B cell (primary cell): ENCODE measurements around the gene C19orf12. TPM values are rescaled to one million over a fixed set of nuclear protein-coding genes. Genes with fewer than 3 reads are reported as not detected.

Source experiments
- ATAC-seq: fragments of 200-7000 bp; cut with Tn5 transposase; one replicate; pipeline ENCODE4 v1.10.0; 2021; ENCODE audit warnings: low read depth, mild to moderate bottlenecking, moderate number of reproducible peaks, moderate library complexity
- CTCF ChIA-PET: fragments of 350-600 bp; sonication (Branson Sonifier 250); formaldehyde crosslinking; loops from one replicate; lab custom pipeline; 2021; ENCODE audit warnings: antibody characterized with exemption, inconsistent platforms; lab: Charles Lee
- POLR2A ChIA-PET: fragments of 350-600 bp; sonication (Branson Sonifier 250); formaldehyde crosslinking; loops from one replicate; lab custom pipeline; 2021; ENCODE audit warnings: antibody characterized with exemption; lab: Charles Lee
- DNase-seq: peaks from one replicate; pipeline ENCODE4 v3.0.0; 2013
- H2AFZ ChIP-seq: 2 replicates; pipeline ENCODE4 v1.6.1; 2012; ENCODE audit warnings: mild to moderate bottlenecking, low read depth, low read length; ENCODE audit not compliant: insufficient read depth, poor library complexity, severe bottlenecking
- H3K27ac ChIP-seq, 2 donors: 1 replicate in 1 of 2; 2 replicates in 1 of 2; pipeline ENCODE4 v1.5.1; 2012 to 2013; ENCODE audit warnings: low read length in 2 of 2, mild to moderate bottlenecking in 2 of 2, moderate library complexity in 1 of 2
- H3K27me3 ChIP-seq, 4 experiments: fragments of 200-600 bp in 1 of 4; sonication (generic) in 1 of 4; replicated peaks in 1 of 4; 1 replicate in 2 of 4; 2 replicates in 2 of 4; pipeline versions ENCODE4 v1.6.1 to v1.7.0; 2013 to 2016; ENCODE audit warnings: low read length in 3 of 4, mild to moderate bottlenecking in 2 of 4, mixed read lengths in 1 of 4, moderate library complexity in 1 of 4; ENCODE audit not compliant: insufficient read depth in 4 of 4, control insufficient read depth in 3 of 4; ENCODE audit errors: control extremely low read depth in 1 of 4
- H3K36me3 ChIP-seq, 2 experiments: replicated peaks in 1 of 2; 1 replicate in 1 of 2; 2 replicates in 1 of 2; pipeline versions ENCODE4 v1.6.1 to v1.7.1; 2013; ENCODE audit warnings: low read length in 1 of 2; ENCODE audit not compliant: insufficient read depth in 2 of 2, control insufficient read depth in 1 of 2; ENCODE audit errors: control extremely low read depth in 1 of 2, extremely low read depth in 1 of 2
- H3K4me1 ChIP-seq, 2 donors: fragments of 200-600 bp in 1 of 2; sonication (generic) in 1 of 2; 1 replicate in 1 of 2; 2 replicates in 1 of 2; pipeline versions ENCODE4 v1.5.1 to v1.6.1; 2013 to 2017; ENCODE audit warnings: low read length in 2 of 2; ENCODE audit not compliant: control insufficient read depth in 2 of 2, insufficient read depth in 2 of 2
- H3K4me2 ChIP-seq: replicated peaks from 2 replicates; pipeline ENCODE3; 2012; ENCODE audit warnings: mild to moderate bottlenecking, low read depth, low read length; ENCODE audit not compliant: poor library complexity, severe bottlenecking
- H3K4me3 ChIP-seq, 5 experiments: fragments of 200-600 bp in 1 of 5; sonication (generic) in 1 of 5; 1 replicate in 3 of 5; 2 replicates in 2 of 5; pipeline versions ENCODE4 v1.5.1 to v1.7.0; 2011 to 2016; ENCODE audit warnings: low read length in 4 of 5, mild to moderate bottlenecking in 4 of 5, low read depth in 2 of 5, control low read depth in 1 of 5, moderate library complexity in 1 of 5; ENCODE audit not compliant: insufficient read depth in 1 of 5; ENCODE audit errors: control extremely low read depth in 1 of 5, extremely low read depth in 1 of 5
- H3K79me2 ChIP-seq: fragments of 200-600 bp; sonication (generic); one replicate; pipeline ENCODE4 v1.6.0; 2016; ENCODE audit warnings: low read length; ENCODE audit not compliant: control insufficient read depth, insufficient read depth
- H3K9ac ChIP-seq: fragments of 200-600 bp; sonication (generic); 2 replicates; pipeline ENCODE4 v1.6.1; 2017; ENCODE audit warnings: mild to moderate bottlenecking, low read length, moderate library complexity
- H3K9me3 ChIP-seq, 3 donors: one replicate each; pipeline versions ENCODE4 v1.6.1 to v1.7.1; 2013; ENCODE audit warnings: low read length in 2 of 3; ENCODE audit not compliant: control insufficient read depth in 2 of 3, insufficient read depth in 1 of 3; ENCODE audit errors: control extremely low read depth in 1 of 3
- H4K20me1 ChIP-seq: 2 replicates; pipeline ENCODE4 v1.6.0; 2012; ENCODE audit warnings: mild to moderate bottlenecking, low read length; ENCODE audit not compliant: insufficient read depth, control insufficient read depth, poor library complexity, severe bottlenecking
- H3K27ac Mint-ChIP-seq: one replicate; pipeline ENCODE4 v1.8.0; 2021; ENCODE audit warnings: mixed read lengths
- H3K27me3 Mint-ChIP-seq: one replicate; pipeline ENCODE4 v1.8.0; 2021; ENCODE audit warnings: mixed read lengths
- H3K4me1 Mint-ChIP-seq: one replicate; pipeline ENCODE4 v1.8.0; 2021; ENCODE audit warnings: mixed read lengths
- H3K4me3 Mint-ChIP-seq: one replicate; pipeline ENCODE4 v1.8.0; 2021; ENCODE audit warnings: mixed read lengths
- H3K9me3 Mint-ChIP-seq: one replicate; pipeline ENCODE4 v1.8.0; 2022; ENCODE audit warnings: mixed read lengths; ENCODE audit not compliant: insufficient read depth
- EZH2 ChIP-seq: IDR thresholded peaks from 2 replicates; pipeline ENCODE4 v1.6.1; 2012; ENCODE audit warnings: borderline replicate concordance, low read depth, mild to moderate bottlenecking, moderate library complexity, low read length; ENCODE audit not compliant: insufficient read depth, poor library complexity, severe bottlenecking
- WGBS: methylation state at CpG from one replicate; pipeline ENCODE4 v1.1.5; 2013; ENCODE audit warnings: missing lambda C conversion rate; ENCODE audit not compliant: insufficient coverage; 5-methylcytosine and 5-hydroxymethylcytosine counted together
- intact Hi-C: fragments of 100-400 bp; cut with micrococcal nuclease; formaldehyde crosslinking; loops from one replicate; pipeline ENCODE4 v1.10.0; 2022
- polyA plus RNA-seq: library from polyadenylated mRNA; depleted of rRNA; stranded (reverse); fragments of >200 nt; gene quantifications from 2 replicates; pipeline ENCODE4 v1.2.3, GENCODE V29; 2012
- total RNA-seq, 2 donors: library from RNA; stranded (reverse); fragments of 120-200 nt in 1 of 2; gene quantifications; 1 replicate in 1 of 2; 2 replicates in 1 of 2; pipeline versions ENCODE4 v1.2.3 to v1.2.4, GENCODE V29; 2013 to 2022
- TF ChIP-seq, protein P1 (sequence below): fragments of 200-600 bp; IDR thresholded peaks from one replicate; pipeline ENCODE4 v1.8.0; 2022; ENCODE audit warnings: antibody characterized with exemption, mild to moderate bottlenecking

The C19orf12 gene
- total and polyA plus RNA-seq, 2 donors (not counting 1 experiment from before 2014, with no cell fraction given) = 12.6 to 29.4 TPM

DNA sequence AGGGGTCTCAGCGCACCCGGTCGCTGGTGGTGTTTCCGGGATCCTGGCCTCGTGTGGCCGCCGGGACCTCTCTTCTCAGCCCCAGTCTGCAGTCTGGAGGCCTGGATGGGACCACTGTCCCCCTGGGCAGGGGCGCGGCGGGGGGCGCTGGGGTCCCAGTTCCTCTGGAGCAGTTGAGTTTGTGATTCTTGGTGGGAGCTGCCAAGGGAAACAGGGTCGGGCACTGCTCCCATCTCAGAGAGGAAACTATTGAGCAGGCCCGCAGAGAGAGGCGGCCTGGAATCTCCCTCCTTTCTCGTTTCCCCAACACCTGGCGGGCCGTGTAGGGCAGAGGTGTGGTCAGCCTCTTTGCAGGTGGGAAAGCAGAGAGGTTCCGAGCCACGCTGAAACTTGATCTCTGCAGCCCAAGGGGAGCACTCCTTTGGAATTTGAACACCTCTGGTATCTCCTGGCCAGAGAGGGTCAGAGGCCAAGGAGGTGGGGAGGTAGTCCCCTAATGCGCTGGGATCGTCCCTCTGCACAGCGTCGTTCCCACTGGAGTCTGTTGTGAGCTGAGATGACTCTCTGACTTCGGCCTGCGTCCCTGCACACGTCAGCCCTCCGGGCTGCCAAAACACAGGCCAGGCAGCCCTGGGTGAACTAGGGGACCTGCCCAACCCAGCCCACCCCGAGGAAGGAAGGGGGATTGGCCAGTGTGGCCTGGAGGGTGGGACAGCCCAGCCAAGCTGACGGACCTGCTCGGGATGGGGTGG, 49.1 kb downstream of the C19orf12 start:
- H3K79me2 ChIP-seq = peaks cover 55% of the 10 kb centered on the region

More for the DNA sequence above, 49.1 kb downstream of the C19orf12 start:
- peak overlapping the region; percentile 54 for H3K27ac Mint-ChIP-seq
- peak overlapping the region; percentile 75 for H3K4me3 Mint-ChIP-seq
- H3K9ac ChIP-seq = peak overlapping the region; percentile 91
- TF ChIP-seq EZH2 = no peak
- TF ChIP-seq, protein P1, sequence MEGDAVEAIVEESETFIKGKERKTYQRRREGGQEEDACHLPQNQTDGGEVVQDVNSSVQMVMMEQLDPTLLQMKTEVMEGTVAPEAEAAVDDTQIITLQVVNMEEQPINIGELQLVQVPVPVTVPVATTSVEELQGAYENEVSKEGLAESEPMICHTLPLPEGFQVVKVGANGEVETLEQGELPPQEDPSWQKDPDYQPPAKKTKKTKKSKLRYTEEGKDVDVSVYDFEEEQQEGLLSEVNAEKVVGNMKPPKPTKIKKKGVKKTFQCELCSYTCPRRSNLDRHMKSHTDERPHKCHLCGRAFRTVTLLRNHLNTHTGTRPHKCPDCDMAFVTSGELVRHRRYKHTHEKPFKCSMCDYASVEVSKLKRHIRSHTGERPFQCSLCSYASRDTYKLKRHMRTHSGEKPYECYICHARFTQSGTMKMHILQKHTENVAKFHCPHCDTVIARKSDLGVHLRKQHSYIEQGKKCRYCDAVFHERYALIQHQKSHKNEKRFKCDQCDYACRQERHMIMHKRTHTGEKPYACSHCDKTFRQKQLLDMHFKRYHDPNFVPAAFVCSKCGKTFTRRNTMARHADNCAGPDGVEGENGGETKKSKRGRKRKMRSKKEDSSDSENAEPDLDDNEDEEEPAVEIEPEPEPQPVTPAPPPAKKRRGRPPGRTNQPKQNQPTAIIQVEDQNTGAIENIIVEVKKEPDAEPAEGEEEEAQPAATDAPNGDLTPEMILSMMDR = no peak
- H3K4me3 ChIP-seq = peak overlapping the region; percentile 18 to 87 (median 75)
- ChIA-PET POLR2A (interaction anchor here (0.8 to 1.8 kb wide), 6 partner anchors 46 to 60 kb away, joined by 3 to 12 read pairs (median 6); partner anchors contain the start of genes C19orf12 and POP4), CTCF (interaction anchor here (0.7 to 10.1 kb wide), 15 partner anchors 8 to 179 kb away, joined by 3 to 116 read pairs (median 6); partner anchors contain the start of genes C19orf12 and POP4)
- peaks cover 35 to 46% of the 10 kb centered on the region in 2 donors for H3K4me1 ChIP-seq
- 31% methylated on average over 24 of the region's 30 CpGs for WGBS
- peak overlapping the region; percentile 100 for H3K4me2 ChIP-seq
- peak; percentile 68 for DNase-seq
- no peaks in the 10 kb centered on the region for H3K9me3 Mint-ChIP-seq
- no peaks in the 10 kb centered on the region for H4K20me1 ChIP-seq
- intact Hi-C loops = loop anchor here (1.0 to 10.0 kb wide), 8 partner anchors 7 to 179 kb away; partner anchors contain the start of genes CCNE1 and POP4
- peaks cover 34% of the 10 kb centered on the region for H3K4me1 Mint-ChIP-seq
- H3K27ac ChIP-seq = peak overlapping the region; percentile 2 to 79
- H3K36me3 ChIP-seq = no peaks in the 10 kb centered on the region
- peak overlapping the region; percentile 92 for H2AFZ ChIP-seq
- no peak for ATAC-seq
- no peaks in the 10 kb centered on the region for H3K27me3 ChIP-seq
- H3K9me3 ChIP-seq = peaks cover 0 to 5% (median 0%) of the 10 kb centered on the region in 3 donors
- H3K27me3 Mint-ChIP-seq = no peaks in the 10 kb centered on the region
